H54 (cell line): Measurements from ENCODE around the gene POLR1B.

ENCODE experiments used
- DNase-seq: peaks from one replicate; pipeline ENCODE4 v3.0.0; 2011; ENCODE audit warnings: low spot score, mixed read lengths; ENCODE audit not compliant: insufficient read length
- FAIRE-seq: peaks from 3 replicates; lab custom pipeline; 2011; peaks lifted over from hg19 to GRCh38; lab: Jason Lieb, UNC
- POLR2A ChIP-seq: IDR thresholded peaks from 2 replicates; pipeline ENCODE4 v1.6.1; 2011; ENCODE audit warnings: low read depth, mild to moderate bottlenecking, low read length

The POLR1B gene

GRCh38 chr2:112577756-112578155, 35.5 kb downstream of the POLR1B start:
- DNase-seq = no peak
- FAIRE-seq = no peak
- no peak for TF ChIP-seq POLR2A

GRCh38 chr2:112579241-112579640, 37.0 kb downstream of the POLR1B start:
- DNase-seq (peak; percentile 12), FAIRE-seq (peak; percentile 36)
- TF ChIP-seq POLR2A = no peak

GRCh38 chr2:112580084-112580483, 37.8 kb downstream of the POLR1B start:
- FAIRE-seq = no peak

GRCh38 chr2:112582314-112582746, 40.1 kb downstream of the POLR1B start:
- DNase-seq = peak; percentile 14
- peak; percentile 11 for FAIRE-seq
- TF ChIP-seq POLR2A = no peak

More at GRCh38 chr2:112580084-112580483, 37.8 kb downstream of the POLR1B start:
- no peak for DNase-seq
- no peak for TF ChIP-seq POLR2A

GRCh38 chr2:112583497-112584133, 41.4 kb downstream of the POLR1B start:
- no peak for TF ChIP-seq POLR2A
- no peak for FAIRE-seq
- DNase-seq = no peak

GRCh38 chr2:112584134-112584890, 42.0 kb downstream of the POLR1B start, which contains the start of gene CHCHD5:
CHCHD5 (plus strand) TSS chr2:112584609; CDS start chr2:112584648, 39 bp downstream.
- peak; percentile 68 for DNase-seq
- FAIRE-seq = no peak
- TF ChIP-seq POLR2A = peak; percentile 71

- DNase-seq (no peak), FAIRE-seq (no peak)
- TF ChIP-seq POLR2A = no peak
Observed at GRCh38 chr2:112584891-112585250, 42.6 kb downstream of the POLR1B start.

- no peak for DNase-seq
- no peak for TF ChIP-seq POLR2A
- FAIRE-seq = no peak
Observed at GRCh38 chr2:112585400-112585799, 43.1 kb downstream of the POLR1B start.

GRCh38 chr2:112585873-112586464, 43.7 kb downstream of the POLR1B start:
- no peak for FAIRE-seq

GRCh38 chr2:112588611-112589045, 46.4 kb downstream of the POLR1B start:
- TF ChIP-seq POLR2A = no peak
- no peak for FAIRE-seq
- DNase-seq = no peak

More at GRCh38 chr2:112585873-112586464, 43.7 kb downstream of the POLR1B start:
- TF ChIP-seq POLR2A = no peak
- DNase-seq = no peak

GRCh38 chr2:112591413-112591812, 49.1 kb downstream of the POLR1B start:
- TF ChIP-seq POLR2A = no peak
- FAIRE-seq = no peak
- no peak for DNase-seq

GRCh38 chr2:112593736-112594135, 51.5 kb downstream of the POLR1B start:
- no peak for DNase-seq
- TF ChIP-seq POLR2A = no peak
- FAIRE-seq = no peak

- DNase-seq (no peak), FAIRE-seq (no peak)
- no peak for TF ChIP-seq POLR2A
Observed at GRCh38 chr2:112597537-112598322, 55.5 kb downstream of the POLR1B start.
